ENCODE measurements around the gene CACNA1A.

DNA sequence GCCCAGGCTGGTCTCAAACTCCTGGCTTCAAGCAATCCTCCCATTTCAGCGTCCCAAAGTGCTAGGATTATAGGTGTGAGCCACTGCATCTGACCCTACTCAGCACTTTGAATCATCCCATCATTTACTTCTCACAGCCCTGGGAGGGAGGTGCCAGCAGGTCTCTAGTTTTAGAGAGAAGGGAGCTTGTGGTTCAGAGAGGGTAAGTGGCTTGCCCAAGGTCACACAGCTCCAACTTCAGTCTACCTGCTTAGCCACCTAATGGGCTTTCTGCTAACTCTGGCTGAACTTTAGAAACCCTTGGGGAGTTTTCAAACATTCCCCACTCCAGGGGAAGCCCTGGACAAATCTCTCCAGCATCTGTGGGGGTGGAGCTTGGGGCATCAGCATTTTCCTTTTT lies 18.3 kb downstream of the CACNA1A start:
- TF ChIP-seq, protein P1, sequence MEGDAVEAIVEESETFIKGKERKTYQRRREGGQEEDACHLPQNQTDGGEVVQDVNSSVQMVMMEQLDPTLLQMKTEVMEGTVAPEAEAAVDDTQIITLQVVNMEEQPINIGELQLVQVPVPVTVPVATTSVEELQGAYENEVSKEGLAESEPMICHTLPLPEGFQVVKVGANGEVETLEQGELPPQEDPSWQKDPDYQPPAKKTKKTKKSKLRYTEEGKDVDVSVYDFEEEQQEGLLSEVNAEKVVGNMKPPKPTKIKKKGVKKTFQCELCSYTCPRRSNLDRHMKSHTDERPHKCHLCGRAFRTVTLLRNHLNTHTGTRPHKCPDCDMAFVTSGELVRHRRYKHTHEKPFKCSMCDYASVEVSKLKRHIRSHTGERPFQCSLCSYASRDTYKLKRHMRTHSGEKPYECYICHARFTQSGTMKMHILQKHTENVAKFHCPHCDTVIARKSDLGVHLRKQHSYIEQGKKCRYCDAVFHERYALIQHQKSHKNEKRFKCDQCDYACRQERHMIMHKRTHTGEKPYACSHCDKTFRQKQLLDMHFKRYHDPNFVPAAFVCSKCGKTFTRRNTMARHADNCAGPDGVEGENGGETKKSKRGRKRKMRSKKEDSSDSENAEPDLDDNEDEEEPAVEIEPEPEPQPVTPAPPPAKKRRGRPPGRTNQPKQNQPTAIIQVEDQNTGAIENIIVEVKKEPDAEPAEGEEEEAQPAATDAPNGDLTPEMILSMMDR (IDR thresholded peaks at IDR 0.05; ENCODE audit: poor library complexity): no peak
- no peak for TF ChIP-seq EZH2 (IDR thresholded peaks at IDR 0.05; ENCODE audit: borderline replicate concordance)
